DND-41 (cell line): Measurements from ENCODE around the gene EPAS1.

Experiments used
- ATAC-seq: fragments of 200-7000 bp; cut with Tn5 transposase; 3 replicates; pipeline ENCODE4 v1.9.1; 2021; ENCODE audit warnings: low read depth; ENCODE audit not compliant: insufficient read depth
- DNase-seq: peaks from one replicate; pipeline ENCODE4 v3.0.0-alpha.2; 2020
- H2AFZ ChIP-seq: 2 replicates; pipeline ENCODE4 v1.6.0; 2012; ENCODE audit warnings: low read depth, low read length
- H3K27ac ChIP-seq: 2 replicates; pipeline ENCODE4 v1.5.1; 2012; ENCODE audit warnings: low read length, inconsistent platforms
- H3K27me3 ChIP-seq: fragments of 200-600 bp; sonication (generic); 2 replicates; pipeline ENCODE4 v1.6.0; 2012; ENCODE audit warnings: low read length, mild to moderate bottlenecking, inconsistent platforms; ENCODE audit not compliant: insufficient read depth, poor library complexity
- H3K36me3 ChIP-seq: 2 replicates; pipeline ENCODE4 v1.5.1; 2012; ENCODE audit warnings: low read length, inconsistent platforms; ENCODE audit not compliant: insufficient read depth
- H3K4me1 ChIP-seq: 2 replicates; pipeline ENCODE4 v1.5.1; 2012; ENCODE audit warnings: mild to moderate bottlenecking, low read length; ENCODE audit not compliant: insufficient read depth
- H3K4me2 ChIP-seq: 2 replicates; pipeline ENCODE4 v1.6.0; 2012; ENCODE audit warnings: mild to moderate bottlenecking, moderate library complexity, low read length, inconsistent platforms; ENCODE audit not compliant: insufficient read depth
- H3K4me3 ChIP-seq, 2 experiments: fragments of 200-600 bp in 1 of 2; shearing (Covaris generic) in 1 of 2; 2 replicates each; pipeline ENCODE4 v1.5.1; 2012 to 2016; ENCODE audit warnings: inconsistent platforms in 2 of 2, low read length in 2 of 2, mild to moderate bottlenecking in 2 of 2, low read depth in 1 of 2, moderate library complexity in 1 of 2
- H3K79me2 ChIP-seq: 2 replicates; pipeline ENCODE4 v1.6.0; 2012; ENCODE audit warnings: low read length, inconsistent platforms; ENCODE audit not compliant: insufficient read depth
- H3K9ac ChIP-seq: 2 replicates; pipeline ENCODE4 v1.6.0; 2012; ENCODE audit warnings: low read depth, mild to moderate bottlenecking, inconsistent platforms, low read length, moderate library complexity
- H3K9me3 ChIP-seq: 2 replicates; pipeline ENCODE4 v1.5.1; 2012; ENCODE audit warnings: low read length, moderate library complexity, mild to moderate bottlenecking, inconsistent platforms; ENCODE audit not compliant: insufficient read depth, severe bottlenecking
- H4K20me1 ChIP-seq: 2 replicates; pipeline ENCODE4 v1.6.0; 2012; ENCODE audit warnings: low read length; ENCODE audit not compliant: insufficient read depth
- EZH2 ChIP-seq: IDR thresholded peaks from 3 replicates; pipeline ENCODE4 v1.6.1; 2012; ENCODE audit warnings: borderline replicate concordance, low read depth, mild to moderate bottlenecking, moderate library complexity, low read length, inconsistent platforms; ENCODE audit not compliant: severe bottlenecking
- TF ChIP-seq, protein P1 (sequence below): IDR thresholded peaks from 2 replicates; pipeline ENCODE4 v1.5.1; 2012; ENCODE audit warnings: borderline replicate concordance, low read length, moderate library complexity, mild to moderate bottlenecking; ENCODE audit not compliant: poor library complexity, severe bottlenecking; ENCODE audit errors: extremely low read depth

The EPAS1 gene

GRCh38 chr2:46385786-46386577, 88.8 kb downstream of the EPAS1 start:
- Histone ChIP-seq H3K4me3 (no peak overlapping the region), H3K9ac (no peak overlapping the region), H3K4me2 (no peak overlapping the region), H3K4me1 (no peaks in the 10 kb centered on the region), H3K9me3 (no peaks in the 10 kb centered on the region), H3K27me3 (no peaks in the 10 kb centered on the region), H3K36me3 (no peaks in the 10 kb centered on the region), H3K79me2 (no peaks in the 10 kb centered on the region), H3K27ac (no peak overlapping the region), H4K20me1 (no peaks in the 10 kb centered on the region), H2AFZ (no peak overlapping the region)
- TF ChIP-seq EZH2 = no peak
- TF ChIP-seq, protein P1, sequence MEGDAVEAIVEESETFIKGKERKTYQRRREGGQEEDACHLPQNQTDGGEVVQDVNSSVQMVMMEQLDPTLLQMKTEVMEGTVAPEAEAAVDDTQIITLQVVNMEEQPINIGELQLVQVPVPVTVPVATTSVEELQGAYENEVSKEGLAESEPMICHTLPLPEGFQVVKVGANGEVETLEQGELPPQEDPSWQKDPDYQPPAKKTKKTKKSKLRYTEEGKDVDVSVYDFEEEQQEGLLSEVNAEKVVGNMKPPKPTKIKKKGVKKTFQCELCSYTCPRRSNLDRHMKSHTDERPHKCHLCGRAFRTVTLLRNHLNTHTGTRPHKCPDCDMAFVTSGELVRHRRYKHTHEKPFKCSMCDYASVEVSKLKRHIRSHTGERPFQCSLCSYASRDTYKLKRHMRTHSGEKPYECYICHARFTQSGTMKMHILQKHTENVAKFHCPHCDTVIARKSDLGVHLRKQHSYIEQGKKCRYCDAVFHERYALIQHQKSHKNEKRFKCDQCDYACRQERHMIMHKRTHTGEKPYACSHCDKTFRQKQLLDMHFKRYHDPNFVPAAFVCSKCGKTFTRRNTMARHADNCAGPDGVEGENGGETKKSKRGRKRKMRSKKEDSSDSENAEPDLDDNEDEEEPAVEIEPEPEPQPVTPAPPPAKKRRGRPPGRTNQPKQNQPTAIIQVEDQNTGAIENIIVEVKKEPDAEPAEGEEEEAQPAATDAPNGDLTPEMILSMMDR = no peak
- ATAC-seq (no peak), DNase-seq (no peak)

DNA sequence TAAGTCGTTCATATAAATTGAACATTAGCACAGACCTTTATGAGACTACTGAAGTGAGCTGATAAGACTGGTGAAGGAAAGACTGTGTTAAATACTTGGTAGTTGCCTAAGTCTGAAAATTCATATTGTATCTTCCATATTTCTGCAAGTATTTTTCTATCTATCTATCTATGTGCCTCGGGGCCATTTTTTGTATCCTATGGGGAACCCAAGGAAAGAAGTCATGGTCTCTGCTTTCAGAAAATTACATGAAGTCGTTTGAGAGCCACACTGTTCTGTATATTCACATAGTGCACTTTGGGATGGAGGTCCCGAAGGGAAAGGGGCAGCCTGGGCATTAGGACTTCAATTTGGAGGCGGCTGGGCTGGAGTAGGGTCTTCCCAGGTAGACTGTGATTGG, 89.6 kb downstream of the EPAS1 start:
- ATAC-seq (no peak), DNase-seq (no peak)
- TF ChIP-seq, protein P1 = no peak
- TF ChIP-seq EZH2 = no peak
- Histone ChIP-seq H2AFZ (no peak overlapping the region), H3K4me1 (no peaks in the 10 kb centered on the region), H3K9me3 (no peaks in the 10 kb centered on the region), H3K9ac (no peak overlapping the region), H3K27ac (no peak overlapping the region), H3K27me3 (no peaks in the 10 kb centered on the region), H3K4me3 (no peak overlapping the region), H3K79me2 (no peaks in the 10 kb centered on the region), H3K4me2 (no peak overlapping the region), H3K36me3 (no peaks in the 10 kb centered on the region), H4K20me1 (no peaks in the 10 kb centered on the region)

GRCh38 chr2:46387292-46387691, 90.1 kb downstream of the EPAS1 start:
- H3K4me1 ChIP-seq = no peaks in the 10 kb centered on the region
- no peak overlapping the region for H3K27ac ChIP-seq
- H3K9me3 ChIP-seq = no peaks in the 10 kb centered on the region
- no peaks in the 10 kb centered on the region for H3K27me3 ChIP-seq
- no peaks in the 10 kb centered on the region for H3K36me3 ChIP-seq
- no peak for DNase-seq
- no peak overlapping the region for H3K9ac ChIP-seq
- H2AFZ ChIP-seq = no peak overlapping the region
- no peak overlapping the region for H3K4me2 ChIP-seq
- TF ChIP-seq EZH2 = no peak
- TF ChIP-seq, protein P1 = no peak
- ATAC-seq = peak; percentile 58; the same call in 1 of the 3 replicates
- no peaks in the 10 kb centered on the region for H3K79me2 ChIP-seq
- H4K20me1 ChIP-seq = no peaks in the 10 kb centered on the region
- no peak overlapping the region for H3K4me3 ChIP-seq
